Panc1 (cell line): Measurements from ENCODE around the gene BLTP1. TPM values are rescaled to one million over a fixed set of nuclear protein-coding genes. Genes with fewer than 3 reads are reported as not detected.
"Not testable (repeated sequence)": the region's sequence is repeated elsewhere in the genome, so short reads cannot be mapped to it uniquely, and the experiment has no call there.

Experiments
- ATAC-seq: fragments of 200-7000 bp; cut with Tn5 transposase; 2 replicates; pipeline ENCODE4 v1.9.1; 2020; ENCODE audit warnings: mild to moderate bottlenecking, moderate library complexity
- BruUV-seq: library from RNA; stranded (reverse); fragments of 400-500 nt; replicated peaks from 2 replicates; lab custom pipeline; 2021; lab: Mats Ljungman, UMichigan
- CTCF ChIA-PET: fragments of 300-600 bp; sonication (Branson Sonifier 250); formaldehyde crosslinking; loops from one replicate; lab custom pipeline; 2022; ENCODE audit warnings: antibody characterized with exemption; lab: Charles Lee
- POLR2A ChIA-PET: fragments of 300-600 bp; sonication (Branson Sonifier 250); formaldehyde crosslinking; loops from one replicate; lab custom pipeline; 2022; ENCODE audit warnings: antibody characterized with exemption; lab: Charles Lee
- DNase-seq: peaks from one replicate; pipeline ENCODE4 v3.0.0-alpha.2; 2010; ENCODE audit warnings: low read depth, low spot score
- H3K27ac ChIP-seq: 2 replicates; pipeline ENCODE4 v1.5.1; 2011; ENCODE audit warnings: mild to moderate bottlenecking, low read length, inconsistent platforms
- H3K27me3 ChIP-seq: fragments of 200-500 bp; sonication (Bioruptor generic); 2 replicates; pipeline ENCODE4 v1.6.0; 2014; ENCODE audit warnings: low read length, inconsistent platforms; ENCODE audit not compliant: control insufficient read depth, insufficient read depth
- H3K36me3 ChIP-seq: fragments of 200-500 bp; sonication (Bioruptor generic); 2 replicates; pipeline ENCODE4 v1.5.1; 2014; ENCODE audit warnings: inconsistent platforms, mild to moderate bottlenecking, low read length, moderate library complexity; ENCODE audit not compliant: control insufficient read depth, insufficient read depth
- H3K4me1 ChIP-seq: 2 replicates; pipeline ENCODE4 v1.5.1; 2011; ENCODE audit warnings: inconsistent platforms, mild to moderate bottlenecking, low read length, moderate library complexity; ENCODE audit not compliant: control insufficient read depth, insufficient read depth
- H3K4me3 ChIP-seq, 2 experiments: 2 replicates each; pipeline ENCODE4 v1.5.1; 2011 to 2012; ENCODE audit warnings: low read depth in 2 of 2, low read length in 2 of 2, mild to moderate bottlenecking in 2 of 2, inconsistent platforms in 1 of 2, moderate library complexity in 1 of 2
- H3K9me3 ChIP-seq: fragments of 200-500 bp; sonication (Bioruptor generic); 2 replicates; pipeline ENCODE4 v1.5.1; 2014; ENCODE audit warnings: low read depth, mild to moderate bottlenecking, inconsistent platforms, low read length, moderate library complexity; ENCODE audit not compliant: control insufficient read depth, insufficient read depth
- POLR2AphosphoS5 ChIP-seq: IDR thresholded peaks from 2 replicates; pipeline ENCODE4 v1.6.1; 2012; ENCODE audit warnings: mild to moderate bottlenecking, low read depth, low read length, moderate library complexity
- SIN3A ChIP-seq: IDR thresholded peaks from 2 replicates; pipeline ENCODE4 v1.6.1; 2012; ENCODE audit warnings: low read depth, mild to moderate bottlenecking, low read length, moderate library complexity, borderline replicate concordance; ENCODE audit not compliant: insufficient read depth
- TCF7L2 ChIP-seq: IDR thresholded peaks from 2 replicates; pipeline ENCODE4 v1.6.1; 2011; ENCODE audit warnings: mild to moderate bottlenecking, low read depth, low read length, inconsistent platforms
- in situ Hi-C: cut with HindIII; loops from 2 replicates; pipeline ENCODE4 v1.10.0; 2016; ENCODE audit warnings: low sequenced_read_pairs, low pct_unique_long_range_greater_than_20kb
- intact Hi-C: fragments of 100-400 bp; cut with micrococcal nuclease; formaldehyde crosslinking; loops from one replicate; pipeline ENCODE4 v1.10.0; 2022; ENCODE audit not compliant: unreplicated experiment
- total RNA-seq: library from RNA; stranded (reverse); gene quantifications from one replicate; pipeline ENCODE4 v1.2.1, GENCODE V29; 2021; ENCODE audit not compliant: unreplicated experiment
- TF ChIP-seq, protein P1 (sequence below), 2 experiments: IDR thresholded peaks; 2 replicates each; pipeline ENCODE4 v1.6.1; 2011 to 2012; ENCODE audit warnings: low read depth in 2 of 2, control low read depth in 1 of 2, low read length in 1 of 2, mild to moderate bottlenecking in 1 of 2, moderate library complexity in 1 of 2; ENCODE audit not compliant: insufficient read depth in 1 of 2
- TF ChIP-seq, protein P2 (sequence below): fragments of 450-650 bp; IDR thresholded peaks from 2 replicates; pipeline ENCODE4 v1.5.1; 2017; ENCODE audit warnings: mild to moderate bottlenecking

The BLTP1 gene
- total RNA-seq, 1 experiment from 2014 or later, result 24.5 TPM

DNA sequence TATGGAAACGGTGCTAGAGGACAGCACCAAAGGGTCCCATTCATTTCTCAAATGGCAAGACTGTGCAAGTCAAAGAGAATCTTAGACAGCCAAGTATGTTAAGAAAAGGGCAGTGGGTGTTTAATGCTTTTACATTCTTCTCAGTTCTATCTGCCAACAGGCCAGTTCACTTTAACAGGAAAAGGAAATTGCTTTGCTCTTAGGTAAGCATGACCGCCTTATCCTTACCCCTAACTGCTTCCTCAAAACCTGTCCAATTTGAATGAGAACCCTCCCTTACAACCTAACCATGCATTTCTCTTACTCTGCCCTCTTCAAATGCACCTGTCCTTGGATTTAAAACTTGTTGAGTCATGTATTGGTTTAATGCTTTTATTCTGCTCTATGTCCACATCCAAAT lies 44.5 kb upstream of the BLTP1 start:
- no peaks in the 10 kb centered on the region for H3K27me3 ChIP-seq
- no peak overlapping the region for H3K4me3 ChIP-seq
- H3K4me1 ChIP-seq, result no peaks in the 10 kb centered on the region
- in situ Hi-C loops (no loop called here), intact Hi-C loops (no loop called here)
- no TSS peak for BruUV-seq
- no peak overlapping the region for H3K27ac ChIP-seq
- H3K36me3 ChIP-seq, result no peaks in the 10 kb centered on the region
- TF ChIP-seq POLR2AphosphoS5, result no peak
- TF ChIP-seq, protein P1, sequence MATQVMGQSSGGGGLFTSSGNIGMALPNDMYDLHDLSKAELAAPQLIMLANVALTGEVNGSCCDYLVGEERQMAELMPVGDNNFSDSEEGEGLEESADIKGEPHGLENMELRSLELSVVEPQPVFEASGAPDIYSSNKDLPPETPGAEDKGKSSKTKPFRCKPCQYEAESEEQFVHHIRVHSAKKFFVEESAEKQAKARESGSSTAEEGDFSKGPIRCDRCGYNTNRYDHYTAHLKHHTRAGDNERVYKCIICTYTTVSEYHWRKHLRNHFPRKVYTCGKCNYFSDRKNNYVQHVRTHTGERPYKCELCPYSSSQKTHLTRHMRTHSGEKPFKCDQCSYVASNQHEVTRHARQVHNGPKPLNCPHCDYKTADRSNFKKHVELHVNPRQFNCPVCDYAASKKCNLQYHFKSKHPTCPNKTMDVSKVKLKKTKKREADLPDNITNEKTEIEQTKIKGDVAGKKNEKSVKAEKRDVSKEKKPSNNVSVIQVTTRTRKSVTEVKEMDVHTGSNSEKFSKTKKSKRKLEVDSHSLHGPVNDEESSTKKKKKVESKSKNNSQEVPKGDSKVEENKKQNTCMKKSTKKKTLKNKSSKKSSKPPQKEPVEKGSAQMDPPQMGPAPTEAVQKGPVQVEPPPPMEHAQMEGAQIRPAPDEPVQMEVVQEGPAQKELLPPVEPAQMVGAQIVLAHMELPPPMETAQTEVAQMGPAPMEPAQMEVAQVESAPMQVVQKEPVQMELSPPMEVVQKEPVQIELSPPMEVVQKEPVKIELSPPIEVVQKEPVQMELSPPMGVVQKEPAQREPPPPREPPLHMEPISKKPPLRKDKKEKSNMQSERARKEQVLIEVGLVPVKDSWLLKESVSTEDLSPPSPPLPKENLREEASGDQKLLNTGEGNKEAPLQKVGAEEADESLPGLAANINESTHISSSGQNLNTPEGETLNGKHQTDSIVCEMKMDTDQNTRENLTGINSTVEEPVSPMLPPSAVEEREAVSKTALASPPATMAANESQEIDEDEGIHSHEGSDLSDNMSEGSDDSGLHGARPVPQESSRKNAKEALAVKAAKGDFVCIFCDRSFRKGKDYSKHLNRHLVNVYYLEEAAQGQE (IDR thresholded peaks at IDR 0.05; ENCODE audit: insufficient read depth in 1 of 2, low read depth in 2 of 2, low read length in 1 of 2), result no peak
- TF ChIP-seq, protein P2, sequence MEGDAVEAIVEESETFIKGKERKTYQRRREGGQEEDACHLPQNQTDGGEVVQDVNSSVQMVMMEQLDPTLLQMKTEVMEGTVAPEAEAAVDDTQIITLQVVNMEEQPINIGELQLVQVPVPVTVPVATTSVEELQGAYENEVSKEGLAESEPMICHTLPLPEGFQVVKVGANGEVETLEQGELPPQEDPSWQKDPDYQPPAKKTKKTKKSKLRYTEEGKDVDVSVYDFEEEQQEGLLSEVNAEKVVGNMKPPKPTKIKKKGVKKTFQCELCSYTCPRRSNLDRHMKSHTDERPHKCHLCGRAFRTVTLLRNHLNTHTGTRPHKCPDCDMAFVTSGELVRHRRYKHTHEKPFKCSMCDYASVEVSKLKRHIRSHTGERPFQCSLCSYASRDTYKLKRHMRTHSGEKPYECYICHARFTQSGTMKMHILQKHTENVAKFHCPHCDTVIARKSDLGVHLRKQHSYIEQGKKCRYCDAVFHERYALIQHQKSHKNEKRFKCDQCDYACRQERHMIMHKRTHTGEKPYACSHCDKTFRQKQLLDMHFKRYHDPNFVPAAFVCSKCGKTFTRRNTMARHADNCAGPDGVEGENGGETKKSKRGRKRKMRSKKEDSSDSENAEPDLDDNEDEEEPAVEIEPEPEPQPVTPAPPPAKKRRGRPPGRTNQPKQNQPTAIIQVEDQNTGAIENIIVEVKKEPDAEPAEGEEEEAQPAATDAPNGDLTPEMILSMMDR, result no peak
- TF ChIP-seq TCF7L2, result no peak
- TF ChIP-seq SIN3A, result no peak
- ChIA-PET CTCF (no interaction called here), POLR2A (no interaction called here)
- no peak for DNase-seq
- ATAC-seq, result no peak
- H3K9me3 ChIP-seq, result no peaks in the 10 kb centered on the region

DNA sequence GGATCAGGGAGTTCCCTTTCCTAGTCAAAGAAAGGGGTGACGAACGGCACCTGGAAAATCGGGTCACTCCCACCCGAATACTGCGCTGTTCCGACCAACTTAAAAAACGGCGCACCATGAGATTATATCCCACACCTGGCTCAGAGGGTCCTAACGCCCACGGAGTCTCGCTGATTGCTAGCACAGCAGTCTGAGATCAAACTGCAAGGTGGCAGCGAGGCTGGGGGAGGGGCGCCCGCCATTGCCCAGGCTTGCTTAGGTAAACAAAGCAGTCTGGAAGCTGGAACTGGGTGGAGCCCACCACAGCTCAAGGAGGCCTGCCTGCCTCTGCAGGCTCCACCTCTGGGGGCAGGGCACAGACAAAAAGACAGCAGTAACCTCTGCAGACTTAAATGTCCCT lies 41.8 kb upstream of the BLTP1 start:
- POLR2A ChIA-PET, intact Hi-C loops, BruUV-seq, in situ Hi-C loops, H3K4me1 ChIP-seq, H3K36me3 ChIP-seq, ATAC-seq, H3K27ac ChIP-seq, H3K9me3 ChIP-seq, H3K27me3 ChIP-seq, CTCF ChIA-PET, DNase-seq: not testable (repeated sequence)
- peak overlapping the region; percentile 13 to 16; a peak in 2 of 4 replicates for H3K4me3 ChIP-seq

DNA sequence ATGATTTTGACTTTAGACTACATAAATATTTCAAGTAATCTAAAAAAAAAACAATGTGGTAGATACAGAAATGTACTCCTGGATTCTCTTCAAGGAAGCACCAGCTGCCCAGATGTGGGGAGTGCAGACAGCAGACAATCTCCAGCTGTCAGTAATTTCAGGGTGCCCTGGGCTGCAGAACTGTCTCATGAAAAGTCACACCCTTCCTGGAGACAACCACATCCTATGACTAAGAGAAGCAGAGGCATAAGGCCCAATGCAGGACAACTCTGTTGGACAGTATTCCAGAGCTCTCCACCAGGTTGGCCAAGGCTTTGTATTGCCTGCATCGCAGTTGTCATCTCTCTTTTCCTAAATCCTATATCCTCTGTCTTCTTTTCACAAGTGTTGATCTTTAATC lies 34.4 kb upstream of the BLTP1 start:
- Histone ChIP-seq H3K27me3 (no peaks in the 10 kb centered on the region), H3K36me3 (no peaks in the 10 kb centered on the region), H3K4me1 (no peaks in the 10 kb centered on the region), H3K4me3 (no peak overlapping the region), H3K27ac (no peak overlapping the region), H3K9me3 (no peaks in the 10 kb centered on the region)
- in situ Hi-C loops, result no loop called here
- ATAC-seq (no peak), DNase-seq (no peak)
- intact Hi-C loops, result no loop called here
- CTCF ChIA-PET, result no interaction called here
- POLR2A ChIA-PET, result no interaction called here
- no peak for TF ChIP-seq SIN3A
- no TSS peak for BruUV-seq
